Measurements from ENCODE around the gene SLC43A1. TPM values are rescaled to one million over a fixed set of nuclear protein-coding genes. Genes with fewer than 3 reads are reported as not detected.

Gene SLC43A1
- total RNA-seq, 1 experiment from 2014 or later = 11.8 TPM

- no peaks in the 10 kb centered on the region for H4K20me1 ChIP-seq (ENCODE audit: insufficient read depth)
- H3K9me3 ChIP-seq (ENCODE audit: control insufficient read depth in 1 of 2, insufficient read depth in 1 of 2, low read depth in 1 of 2, low read length in 2 of 2) = no peaks in the 10 kb centered on the region
- ATAC-seq = no peak
- no peak overlapping the region for H3K4me3 ChIP-seq (replicated peaks in 1 of 2; ENCODE audit: low read depth in 1 of 2, low read length in 2 of 2)
- H3K79me2 ChIP-seq (ENCODE audit: insufficient read depth, low read length) = no peaks in the 10 kb centered on the region
- peaks cover 5 to 7% of the 10 kb centered on the region in 2 experiments; a peak in 2 of 4 replicates for H3K4me1 ChIP-seq (ENCODE audit: control insufficient read depth in 1 of 2, insufficient read depth in 2 of 2, low read length in 2 of 2)
- ChIA-PET POLR2A (no interaction called here), RAD21 (ENCODE audit: low non-redundant PET in 1 of 2, low total read pairs in 2 of 2, uncharacterized antibody in 2 of 2, unreplicated experiment in 2 of 2) (no interaction called here), CTCF (interaction anchor here (1.0 to 4.1 kb wide), 6 partner anchors 12 to 154 kb away, joined by 4 to 78 read pairs (median 20); no protein-coding TSS in a partner anchor)
- no peak overlapping the region for H3K4me2 ChIP-seq (ENCODE audit: low read length)
- intact Hi-C loops (cut with micrococcal nuclease) = no loop called here
- H2AFZ ChIP-seq (ENCODE audit: low read depth, low read length, poor library complexity, severe bottlenecking) = no peak overlapping the region
- no peak for DNase-seq (ENCODE audit: low read depth, low spot score)
- TF ChIP-seq SIN3A (IDR thresholded peaks at IDR 0.05; ENCODE audit: low read depth) (no peak), SRF (IDR thresholded peaks at IDR 0.05; ENCODE audit: low read depth) (no peak), ZBTB33 (IDR thresholded peaks at IDR 0.05; ENCODE audit: extremely low read depth, insufficient replicate concordance, low read length) (no peak), JUND (IDR thresholded peaks at IDR 0.05) (no peak), MAX (IDR thresholded peaks at IDR 0.05) (no peak), CBX3 (IDR thresholded peaks at IDR 0.05; ENCODE audit: low read depth) (no peak), ZNF274 (IDR thresholded peaks at IDR 0.05; ENCODE audit: low read depth, low read length) (no peak), EZH2 (IDR thresholded peaks at IDR 0.05) (no peak), RAD21 (IDR thresholded peaks at IDR 0.05; ENCODE audit: low read depth) (no peak), POLR2AphosphoS5 (IDR thresholded peaks at IDR 0.05; ENCODE audit: low read depth, low read length) (no peak), FOSL1 (IDR thresholded peaks at IDR 0.05; ENCODE audit: low read depth) (no peak), REST (IDR thresholded peaks at IDR 0.05; ENCODE audit: low read depth) (no peak), YY1 (IDR thresholded peaks at IDR 0.05; ENCODE audit: extremely low read depth, insufficient replicate concordance, low read depth, low read length) (no peak), CEBPB (IDR thresholded peaks at IDR 0.05; ENCODE audit: low read depth) (no peak)
- H3K9ac ChIP-seq (ENCODE audit: low read length) = no peak overlapping the region
- BruUV-seq (replicated peaks) = no TSS peak
- no peaks in the 10 kb centered on the region for H3K27me3 ChIP-seq (ENCODE audit: insufficient read depth, low read length)
- no peaks in the 10 kb centered on the region for H3K9me2 ChIP-seq (ENCODE audit: insufficient read depth)
- H3K27ac ChIP-seq (ENCODE audit: low read depth, low read length) = no peak overlapping the region
- H3K36me3 ChIP-seq (ENCODE audit: control insufficient read depth in 1 of 2, insufficient read depth in 2 of 2, low read length in 2 of 2) = no peaks in the 10 kb centered on the region
Observed at GRCh38 chr11:57490456-57491248, 24.9 kb downstream of the SLC43A1 start.
